ENCODE data around the gene ELAPOR1.

ELAPOR1 gene

GRCh38 chr1:109094871-109095270 lies 19.0 kb upstream of the ELAPOR1 start:
- Histone ChIP-seq H3K4me1 (ENCODE audit: control insufficient read depth in 1 of 2, insufficient read depth in 2 of 2, low read length in 2 of 2) (peaks cover 3 to 4% of the 10 kb centered on the region in 2 experiments), H4K91ac (ENCODE audit: low read depth, low read length) (no peak overlapping the region), H2AK5ac (ENCODE audit: low read length) (no peak overlapping the region), H3K14ac (ENCODE audit: low read length) (no peak overlapping the region), H2BK120ac (ENCODE audit: insufficient read depth, low read length, poor library complexity) (no peak overlapping the region), H3K4me2 (ENCODE audit: low read length) (no peak overlapping the region), H3K79me2 (ENCODE audit: control insufficient read depth, insufficient read depth, low read length, poor library complexity) (peaks cover 5% of the 10 kb centered on the region), H3K18ac (ENCODE audit: low read length) (no peak overlapping the region), H4K12ac (ENCODE audit: low read depth, low read length) (no peak overlapping the region), H3K4ac (ENCODE audit: low read depth, low read length) (no peak overlapping the region), H3K9me3 (ENCODE audit: insufficient read depth, low read depth, low read length) (no peaks in the 10 kb centered on the region), H2AFZ (ENCODE audit: insufficient read depth, low read length, poor library complexity) (no peak overlapping the region), H3K27me3 (ENCODE audit: insufficient read depth, low read length) (no peaks in the 10 kb centered on the region), H2BK12ac (ENCODE audit: low read length) (no peak overlapping the region), H4K8ac (ENCODE audit: low read depth, low read length) (no peak overlapping the region), H3K36me3 (ENCODE audit: control insufficient read depth in 1 of 2, insufficient read depth in 2 of 2, low read length in 2 of 2) (peaks cover 5 to 11% of the 10 kb centered on the region in 2 experiments), H3K79me1 (ENCODE audit: low read length) (peaks cover 7% of the 10 kb centered on the region), H3K9ac (ENCODE audit: low read length) (no peak overlapping the region), H3K4me3 (ENCODE audit: low read depth, low read length) (no peak overlapping the region), H3K23ac (ENCODE audit: low read length) (no peak overlapping the region), H3K27ac (ENCODE audit: low read depth, low read length) (no peak overlapping the region), H2BK5ac (ENCODE audit: low read depth, low read length, poor library complexity) (no peak overlapping the region)
- no CpG with 5 or more reads among the region's 1 CpG for WGBS (ENCODE audit: extremely low coverage, insufficient coverage, insufficient read length)
- no peak for DNase-seq

DNA sequence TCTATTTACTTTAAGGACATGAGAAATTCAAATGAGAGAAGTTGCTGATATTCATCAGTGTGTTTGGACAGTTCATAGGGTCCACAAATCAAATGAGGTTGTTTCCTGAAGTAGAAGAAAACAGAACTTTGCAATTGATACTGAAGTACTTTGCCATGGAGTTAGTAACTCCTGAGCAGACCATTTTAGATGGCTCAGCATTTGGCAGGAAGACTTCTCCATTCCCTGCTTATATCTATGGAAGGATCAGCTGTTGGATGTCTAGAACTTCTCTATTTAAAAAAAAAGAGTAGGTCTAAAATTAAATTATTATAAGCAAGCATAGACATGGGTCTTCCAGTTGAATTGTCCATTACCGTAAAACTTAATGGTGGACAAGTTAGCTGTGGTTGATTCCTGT lies 18.3 kb upstream of the ELAPOR1 start:
- Histone ChIP-seq H3K36me3 (ENCODE audit: control insufficient read depth in 1 of 2, insufficient read depth in 2 of 2, low read length in 2 of 2) (peaks cover 5 to 11% of the 10 kb centered on the region in 2 experiments), H3K9ac (ENCODE audit: low read length) (no peak overlapping the region), H3K27ac (ENCODE audit: low read depth, low read length) (no peak overlapping the region), H3K9me3 (ENCODE audit: insufficient read depth, low read depth, low read length) (no peaks in the 10 kb centered on the region), H3K4me2 (ENCODE audit: low read length) (no peak overlapping the region), H3K23ac (ENCODE audit: low read length) (no peak overlapping the region), H4K8ac (ENCODE audit: low read depth, low read length) (no peak overlapping the region), H2BK5ac (ENCODE audit: low read depth, low read length, poor library complexity) (no peak overlapping the region), H2BK120ac (ENCODE audit: insufficient read depth, low read length, poor library complexity) (no peak overlapping the region), H3K4me1 (ENCODE audit: control insufficient read depth in 1 of 2, insufficient read depth in 2 of 2, low read length in 2 of 2) (no peaks in the 10 kb centered on the region), H4K12ac (ENCODE audit: low read depth, low read length) (no peak overlapping the region), H3K4ac (ENCODE audit: low read depth, low read length) (no peak overlapping the region), H3K4me3 (ENCODE audit: low read depth, low read length) (no peak overlapping the region), H3K27me3 (ENCODE audit: insufficient read depth, low read length) (no peaks in the 10 kb centered on the region), H4K91ac (ENCODE audit: low read depth, low read length) (no peak overlapping the region), H3K79me2 (ENCODE audit: control insufficient read depth, insufficient read depth, low read length, poor library complexity) (peaks cover 7% of the 10 kb centered on the region), H3K79me1 (ENCODE audit: low read length) (peaks cover 7% of the 10 kb centered on the region), H3K14ac (ENCODE audit: low read length) (no peak overlapping the region), H2AFZ (ENCODE audit: insufficient read depth, low read length, poor library complexity) (no peak overlapping the region), H2AK5ac (ENCODE audit: low read length) (no peak overlapping the region), H3K18ac (ENCODE audit: low read length) (no peak overlapping the region), H2BK12ac (ENCODE audit: low read length) (no peak overlapping the region)
- no CpG with 5 or more reads among the region's 1 CpG for WGBS (ENCODE audit: extremely low coverage, insufficient coverage, insufficient read length)
- DNase-seq, result no peak

DNA sequence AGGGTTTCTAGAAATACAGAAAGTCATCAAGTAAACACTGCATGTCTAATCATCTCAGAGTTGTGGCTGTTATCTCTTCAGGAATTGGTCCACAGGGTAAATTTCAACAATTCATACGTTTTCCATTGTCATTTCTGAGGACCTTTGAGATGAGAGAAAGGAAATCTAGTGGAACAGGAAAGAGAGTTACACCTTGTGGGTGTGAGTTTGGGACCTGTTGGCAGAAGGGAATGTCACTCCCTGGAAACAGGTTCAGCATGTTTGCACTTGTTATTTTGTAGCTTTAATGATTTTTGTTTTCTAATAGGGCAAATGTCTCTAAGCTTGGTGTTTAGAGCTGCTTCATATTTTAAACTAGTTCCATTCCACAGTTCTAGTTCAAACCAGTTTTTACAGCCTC lies 17.8 kb upstream of the ELAPOR1 start:
- Histone ChIP-seq H3K4ac (ENCODE audit: low read depth, low read length) (no peak overlapping the region), H3K27me3 (ENCODE audit: insufficient read depth, low read length) (no peaks in the 10 kb centered on the region), H2BK12ac (ENCODE audit: low read length) (no peak overlapping the region), H3K23ac (ENCODE audit: low read length) (no peak overlapping the region), H3K27ac (ENCODE audit: low read depth, low read length) (no peak overlapping the region), H3K14ac (ENCODE audit: low read length) (no peak overlapping the region), H3K4me1 (ENCODE audit: control insufficient read depth in 1 of 2, insufficient read depth in 2 of 2, low read length in 2 of 2) (peaks cover 0 to 1% of the 10 kb centered on the region in 2 experiments), H2AK5ac (ENCODE audit: low read length) (no peak overlapping the region), H4K12ac (ENCODE audit: low read depth, low read length) (no peak overlapping the region), H4K8ac (ENCODE audit: low read depth, low read length) (no peak overlapping the region), H3K79me2 (ENCODE audit: control insufficient read depth, insufficient read depth, low read length, poor library complexity) (peaks cover 9% of the 10 kb centered on the region), H2BK5ac (ENCODE audit: low read depth, low read length, poor library complexity) (no peak overlapping the region), H3K18ac (ENCODE audit: low read length) (no peak overlapping the region), H4K91ac (ENCODE audit: low read depth, low read length) (no peak overlapping the region), H3K9me3 (ENCODE audit: insufficient read depth, low read depth, low read length) (no peaks in the 10 kb centered on the region), H2BK120ac (ENCODE audit: insufficient read depth, low read length, poor library complexity) (no peak overlapping the region), H3K9ac (ENCODE audit: low read length) (no peak overlapping the region), H3K79me1 (ENCODE audit: low read length) (peaks cover 7% of the 10 kb centered on the region), H3K4me3 (ENCODE audit: low read depth, low read length) (no peak overlapping the region), H3K4me2 (ENCODE audit: low read length) (no peak overlapping the region), H2AFZ (ENCODE audit: insufficient read depth, low read length, poor library complexity) (no peak overlapping the region), H3K36me3 (ENCODE audit: control insufficient read depth in 1 of 2, insufficient read depth in 2 of 2, low read length in 2 of 2) (peaks cover 5 to 11% of the 10 kb centered on the region in 2 experiments)
- DNase-seq, result peak in 1 of 2 donors; percentile 35
- WGBS (ENCODE audit: extremely low coverage, insufficient coverage, insufficient read length), result no CpG with 5 or more reads among the region's 1 CpG

DNA sequence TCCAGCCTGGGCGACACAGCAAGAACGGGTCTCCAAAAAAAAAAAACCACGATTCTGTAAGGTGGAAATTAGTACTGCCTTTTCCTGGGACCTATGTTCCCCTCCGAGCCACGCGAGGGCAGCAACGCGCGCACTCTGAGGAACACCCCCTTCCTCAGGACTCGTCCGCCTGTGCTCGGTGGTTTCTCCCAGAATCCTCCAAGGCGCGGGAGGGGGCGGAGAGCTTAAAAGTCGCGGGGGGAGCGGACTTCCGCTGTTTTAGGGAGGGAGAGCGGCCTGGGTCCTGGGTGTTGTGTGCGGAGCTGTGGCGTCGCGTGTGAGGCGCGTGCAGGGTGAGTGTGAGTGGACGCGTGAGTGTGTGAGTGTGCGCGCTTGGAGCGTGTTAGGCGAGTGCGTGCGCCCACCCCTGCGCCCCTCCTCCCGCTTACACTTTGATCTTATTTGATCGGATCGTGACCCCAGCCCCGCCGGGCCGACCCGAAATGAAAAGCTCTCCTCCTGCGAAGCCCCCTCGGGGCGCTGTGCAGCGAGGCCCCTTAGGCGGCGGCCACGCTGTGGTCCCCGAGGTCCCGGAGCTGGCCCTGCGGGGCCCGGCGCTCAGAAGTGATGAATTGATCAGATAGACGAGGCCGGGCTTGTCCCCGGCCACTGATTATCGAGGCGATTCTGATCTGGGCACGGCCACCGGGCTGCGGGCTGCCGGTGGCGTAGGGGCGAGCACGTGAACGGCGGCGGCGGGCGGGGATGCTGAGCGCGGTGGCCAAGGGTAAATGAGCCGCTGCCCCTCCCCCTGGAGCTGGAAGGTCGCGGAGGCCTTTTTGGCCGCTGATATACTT lies 13.8 kb upstream of the ELAPOR1 start:
- Histone ChIP-seq H3K4me1 (ENCODE audit: control insufficient read depth in 1 of 2, insufficient read depth in 2 of 2, low read length in 2 of 2) (peaks cover 2 to 3% of the 10 kb centered on the region in 2 experiments), H3K4me2 (ENCODE audit: low read length) (peak overlapping the region; percentile 93), H3K27ac (ENCODE audit: low read depth, low read length) (peak overlapping the region; percentile 58), H2BK5ac (ENCODE audit: low read depth, low read length, poor library complexity) (peak overlapping the region; percentile 94), H3K79me1 (ENCODE audit: low read length) (peaks cover 7% of the 10 kb centered on the region), H2BK120ac (ENCODE audit: insufficient read depth, low read length, poor library complexity) (peak overlapping the region; percentile 97), H2AFZ (ENCODE audit: insufficient read depth, low read length, poor library complexity) (peak overlapping the region; percentile 99), H3K9me3 (ENCODE audit: insufficient read depth, low read depth, low read length) (no peaks in the 10 kb centered on the region), H3K18ac (ENCODE audit: low read length) (peak overlapping the region; percentile 98), H4K91ac (ENCODE audit: low read depth, low read length) (peak overlapping the region; percentile 97), H3K36me3 (ENCODE audit: control insufficient read depth in 1 of 2, insufficient read depth in 2 of 2, low read length in 2 of 2) (no peaks in the 10 kb centered on the region), H4K8ac (ENCODE audit: low read depth, low read length) (peak overlapping the region; percentile 96), H3K79me2 (ENCODE audit: control insufficient read depth, insufficient read depth, low read length, poor library complexity) (peaks cover 9% of the 10 kb centered on the region), H3K23ac (ENCODE audit: low read length) (no peak overlapping the region), H3K14ac (ENCODE audit: low read length) (peak overlapping the region; percentile 100), H3K4me3 (ENCODE audit: low read depth, low read length) (peak overlapping the region; percentile 98), H2BK12ac (ENCODE audit: low read length) (peak overlapping the region; percentile 34), H3K9ac (ENCODE audit: low read length) (peak overlapping the region; percentile 98), H2AK5ac (ENCODE audit: low read length) (peak overlapping the region; percentile 98), H4K12ac (ENCODE audit: low read depth, low read length) (peak overlapping the region; percentile 86), H3K27me3 (ENCODE audit: insufficient read depth, low read length) (no peaks in the 10 kb centered on the region), H3K4ac (ENCODE audit: low read depth, low read length) (peak overlapping the region; percentile 99)
- no CpG with 5 or more reads among the region's 77 CpGs for WGBS (ENCODE audit: extremely low coverage, insufficient coverage, insufficient read length)
- DNase-seq, result peak; percentile 94 to 98
